ENCODE measurements around the gene B3GAT3. TPM values are rescaled to one million over a fixed set of nuclear protein-coding genes. Genes with fewer than 3 reads are reported as not detected.

The B3GAT3 gene
- total and polyA plus RNA-seq, 2 of the 8 experiments (the other 6 are each of a cell fraction or from before 2014, with no cell fraction given) = 28.0 to 39.0 TPM

GRCh38 chr11:62652161-62653006 lies 30.6 kb upstream of the B3GAT3 start:
- peak overlapping the region; percentile 95 for H4K8ac ChIP-seq (ENCODE audit: extremely low read depth, insufficient read depth, low read length)

More at GRCh38 chr11:62652161-62653006, 30.6 kb upstream of the B3GAT3 start:
- Histone ChIP-seq H3K36me3 (ENCODE audit: control insufficient read depth in 2 of 4, insufficient read depth in 4 of 4, low read length in 3 of 4) (peaks cover 0 to 14% (median 7%) of the 10 kb centered on the region in 4 experiments; a peak in 5 of 8 replicates), H2BK120ac (replicated peaks; ENCODE audit: low read depth, low read length) (no peak overlapping the region), H2BK5ac (ENCODE audit: low read depth, low read length) (peak overlapping the region; percentile 38; the same call in 1 of the 2 replicates), H3K79me1 (ENCODE audit: low read depth, low read length) (peaks cover 7% of the 10 kb centered on the region; the same call in 1 of the 2 replicates), H3K27ac (ENCODE audit: low read depth, low read length) (peak overlapping the region; percentile 70), H3K4me3 (ENCODE audit: extremely low read depth in 1 of 4, insufficient read depth in 2 of 4, low read depth in 3 of 4, low read length in 4 of 4) (peak overlapping the region; percentile 87 to 96 (median 92)), H3K4ac (replicated peaks; ENCODE audit: insufficient read length, low read depth, low read length) (no peak overlapping the region), H3K4me1 (replicated peaks in 1 of 4; ENCODE audit: control insufficient read depth in 3 of 4, insufficient read depth in 4 of 4, low read length in 3 of 4) (no peaks in the 10 kb centered on the region), H2BK15ac (ENCODE audit: low read length) (no peak overlapping the region), H4K5ac (ENCODE audit: insufficient read length, low read depth, low read length) (peak overlapping the region; percentile 58), H2BK20ac (ENCODE audit: low read length) (no peak overlapping the region), H2BK12ac (ENCODE audit: low read depth, low read length) (no peak overlapping the region), H3K9ac (replicated peaks in 1 of 4; ENCODE audit: extremely low read depth in 1 of 4, low read depth in 3 of 4, low read length in 3 of 4) (peak overlapping the region; percentile 83 to 88 (median 86)), H3K14ac (ENCODE audit: insufficient read length) (no peak overlapping the region), H4K91ac (replicated peaks; ENCODE audit: insufficient read length, low read length) (peak overlapping the region; percentile 16), H3K23me2 (ENCODE audit: low read depth, low read length) (peaks cover 3% of the 10 kb centered on the region), H3K56ac (replicated peaks; ENCODE audit: insufficient read length, low read depth, low read length) (peak overlapping the region; percentile 83), H3K18ac (ENCODE audit: extremely low read depth, low read length) (no peak overlapping the region), H2AK5ac (ENCODE audit: low read depth, low read length) (no peak overlapping the region), H3K4me2 (ENCODE audit: insufficient read depth in 1 of 2, low read depth in 2 of 2, low read length in 2 of 2) (peak overlapping the region; percentile 95 to 99), H3K9me3 (ENCODE audit: insufficient read depth in 2 of 2, low read depth in 1 of 2, low read length in 1 of 2) (no peaks in the 10 kb centered on the region), H3K23ac (ENCODE audit: insufficient read length) (no peak overlapping the region), H3K79me2 (ENCODE audit: control insufficient read depth in 1 of 2, insufficient read depth in 2 of 2, low read length in 2 of 2) (peaks cover 7 to 23% of the 10 kb centered on the region in 2 experiments), H4K20me1 (replicated peaks in 1 of 2; ENCODE audit: control insufficient read depth in 1 of 2, insufficient read depth in 2 of 2, low read length in 2 of 2) (peaks cover 3 to 20% of the 10 kb centered on the region in 2 experiments), H3K27me3 (replicated peaks in 1 of 4; ENCODE audit: control insufficient read depth in 3 of 4, extremely low read depth in 1 of 4, insufficient read depth in 3 of 4, low read length in 3 of 4) (no peaks in the 10 kb centered on the region), H2AFZ (ENCODE audit: low read length) (no peak overlapping the region; the same call in 1 of the 2 replicates)
- WGBS, 2 experiments (ENCODE audit: extremely low coverage in 1 of 2, insufficient coverage in 1 of 2, insufficient read length in 1 of 2, insufficient replicate concordance in 2 of 2, low coverage in 1 of 2, low lambda C conversion rate in 2 of 2, missing lambda C conversion rate in 1 of 2) = 42 to 100% methylated on average over 1 to 16 of the region's 16 CpGs
- peak; percentile 63 for TF ChIP-seq SAP30 (IDR thresholded peaks at IDR 0.05; ENCODE audit: insufficient read depth, insufficient replicate concordance, low read length)
- no peak for TF ChIP-seq KDM1A (IDR thresholded peaks at IDR 0.05; ENCODE audit: borderline replicate concordance, low read length)
- 0 out of 4 replicates have a peak, but pooled peaks of 1 of the 3 experiments have one; percentile 1 for TF ChIP-seq CTCF (IDR thresholded peaks at IDR 0.05; ENCODE audit: control extremely low read depth in 1 of 3, insufficient read depth in 1 of 3, low read depth in 1 of 3, low read length in 3 of 3)
- FAIRE-seq = no peak
- ChIA-PET POLR2A (ENCODE audit: partially characterized antibody) (interaction anchor here (0.6 to 50.4 kb wide), 14 partner anchors 8 to 189 kb away, joined by 3 to 2041 read pairs (median 4); partner anchors contain the start of genes B3GAT3, BSCL2, C11orf98 and CSKMT), CTCF (ENCODE audit: partially characterized antibody) (interaction anchor here (1.0 kb wide), 2 partner anchors 13 to 64 kb away, joined by 3 to 4 read pairs; partner anchors contain the start of genes C11orf98 and CSKMT)
- DNase-seq (ENCODE audit: low read depth in 1 of 2, low spot score in 2 of 2) = no peak

All from H1 (cell line).